ENCODE data around the gene TERT.

DNA sequence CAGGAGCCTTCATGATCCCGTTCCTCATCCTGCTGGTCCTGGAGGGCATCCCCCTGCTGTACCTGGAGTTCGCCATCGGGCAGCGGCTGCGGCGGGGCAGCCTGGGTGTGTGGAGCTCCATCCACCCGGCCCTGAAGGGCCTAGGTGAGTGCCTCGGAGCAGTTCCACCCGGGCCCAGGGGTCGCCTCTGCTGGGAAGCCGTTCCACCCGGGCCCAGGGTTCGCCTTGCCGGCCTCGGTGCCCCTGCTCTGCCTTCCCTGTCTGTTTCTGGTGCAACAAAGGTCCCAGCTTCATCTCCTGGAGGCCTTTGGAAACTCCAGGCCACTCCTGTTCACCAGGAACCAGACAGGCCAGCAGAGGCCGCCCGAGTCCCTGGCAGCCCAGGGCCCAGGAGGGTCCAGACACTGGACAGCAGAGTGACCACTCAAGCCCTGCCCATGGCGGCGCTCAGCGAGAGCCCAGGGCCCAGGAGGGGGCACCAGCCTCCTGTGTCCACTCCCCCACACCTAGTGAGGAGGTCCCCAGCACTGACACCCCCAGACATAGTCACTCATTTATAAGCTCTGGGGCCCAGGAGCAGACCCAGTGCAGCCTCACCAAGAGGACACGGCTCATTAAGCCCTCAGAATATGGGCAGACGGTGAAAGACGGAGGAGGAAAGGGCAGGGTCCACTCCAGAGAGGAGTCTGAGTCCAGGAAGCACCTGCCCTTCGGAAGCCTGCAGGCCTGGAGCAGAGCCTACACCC, 86.0 kb downstream of the TERT start:
- TF ChIP-seq, protein P1, sequence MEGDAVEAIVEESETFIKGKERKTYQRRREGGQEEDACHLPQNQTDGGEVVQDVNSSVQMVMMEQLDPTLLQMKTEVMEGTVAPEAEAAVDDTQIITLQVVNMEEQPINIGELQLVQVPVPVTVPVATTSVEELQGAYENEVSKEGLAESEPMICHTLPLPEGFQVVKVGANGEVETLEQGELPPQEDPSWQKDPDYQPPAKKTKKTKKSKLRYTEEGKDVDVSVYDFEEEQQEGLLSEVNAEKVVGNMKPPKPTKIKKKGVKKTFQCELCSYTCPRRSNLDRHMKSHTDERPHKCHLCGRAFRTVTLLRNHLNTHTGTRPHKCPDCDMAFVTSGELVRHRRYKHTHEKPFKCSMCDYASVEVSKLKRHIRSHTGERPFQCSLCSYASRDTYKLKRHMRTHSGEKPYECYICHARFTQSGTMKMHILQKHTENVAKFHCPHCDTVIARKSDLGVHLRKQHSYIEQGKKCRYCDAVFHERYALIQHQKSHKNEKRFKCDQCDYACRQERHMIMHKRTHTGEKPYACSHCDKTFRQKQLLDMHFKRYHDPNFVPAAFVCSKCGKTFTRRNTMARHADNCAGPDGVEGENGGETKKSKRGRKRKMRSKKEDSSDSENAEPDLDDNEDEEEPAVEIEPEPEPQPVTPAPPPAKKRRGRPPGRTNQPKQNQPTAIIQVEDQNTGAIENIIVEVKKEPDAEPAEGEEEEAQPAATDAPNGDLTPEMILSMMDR (IDR thresholded peaks at IDR 0.05): peak in 1 of 2 donors; percentile 11
- TF ChIP-seq POLR2A (IDR thresholded peaks at IDR 0.05) (no peak), POLR2AphosphoS5 (IDR thresholded peaks at IDR 0.05) (no peak)
